ENCODE measurements around the gene PTCSC3. TPM values are rescaled to one million over a fixed set of nuclear protein-coding genes. Genes with fewer than 3 reads are reported as not detected.

The PTCSC3 gene
- total and polyA plus RNA-seq, 10 donors: not detected

DNA sequence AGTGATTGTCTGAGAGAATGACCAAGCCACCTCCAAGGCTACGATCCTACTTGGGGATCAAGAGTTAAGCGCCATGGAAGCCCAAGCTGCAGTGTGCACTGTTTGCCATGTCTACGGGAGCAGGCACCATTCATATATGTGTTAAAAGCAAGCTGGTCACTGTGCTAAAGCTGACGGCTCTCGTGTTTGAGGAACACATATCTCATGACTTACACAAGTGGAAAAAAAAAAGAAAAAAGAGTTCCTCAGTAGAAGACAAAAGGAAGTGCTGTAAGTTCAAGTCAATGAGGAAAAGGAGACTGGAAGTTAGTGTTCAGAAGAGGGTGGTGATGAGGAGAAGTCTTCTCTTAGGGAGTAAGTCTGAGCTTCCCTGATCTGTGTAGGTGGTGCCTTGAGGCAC lies 4.9 kb upstream of the PTCSC3 start:
- DNase-seq: no peak
- TF ChIP-seq POLR2A (IDR thresholded peaks at IDR 0.05) (no peak), POLR2AphosphoS5 (IDR thresholded peaks at IDR 0.05) (no peak)
- TF ChIP-seq, protein P1, sequence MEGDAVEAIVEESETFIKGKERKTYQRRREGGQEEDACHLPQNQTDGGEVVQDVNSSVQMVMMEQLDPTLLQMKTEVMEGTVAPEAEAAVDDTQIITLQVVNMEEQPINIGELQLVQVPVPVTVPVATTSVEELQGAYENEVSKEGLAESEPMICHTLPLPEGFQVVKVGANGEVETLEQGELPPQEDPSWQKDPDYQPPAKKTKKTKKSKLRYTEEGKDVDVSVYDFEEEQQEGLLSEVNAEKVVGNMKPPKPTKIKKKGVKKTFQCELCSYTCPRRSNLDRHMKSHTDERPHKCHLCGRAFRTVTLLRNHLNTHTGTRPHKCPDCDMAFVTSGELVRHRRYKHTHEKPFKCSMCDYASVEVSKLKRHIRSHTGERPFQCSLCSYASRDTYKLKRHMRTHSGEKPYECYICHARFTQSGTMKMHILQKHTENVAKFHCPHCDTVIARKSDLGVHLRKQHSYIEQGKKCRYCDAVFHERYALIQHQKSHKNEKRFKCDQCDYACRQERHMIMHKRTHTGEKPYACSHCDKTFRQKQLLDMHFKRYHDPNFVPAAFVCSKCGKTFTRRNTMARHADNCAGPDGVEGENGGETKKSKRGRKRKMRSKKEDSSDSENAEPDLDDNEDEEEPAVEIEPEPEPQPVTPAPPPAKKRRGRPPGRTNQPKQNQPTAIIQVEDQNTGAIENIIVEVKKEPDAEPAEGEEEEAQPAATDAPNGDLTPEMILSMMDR (IDR thresholded peaks at IDR 0.05 in 8 of 11, conservative IDR thresholded peaks at IDR 0.05 in 3 of 11): no peak
- WGBS, 5 donors: 60 to 74% (median 66%) methylated on average over 5 of the region's 5 CpGs
- Histone ChIP-seq H3K27me3 (replicated peaks in 1 of 7) (no peaks in the 10 kb centered on the region), H3K4me3 (no peak overlapping the region), H3K27ac (no peak overlapping the region), H3K9me3 (peaks cover 0 to 5% (median 0%) of the 10 kb centered on the region in 8 donors), H3K36me3 (no peaks in the 10 kb centered on the region), H3K4me1 (no peaks in the 10 kb centered on the region)
- intact Hi-C loops (cut with DNase I; ENCODE audit: low total_unique reads): no loop called here

DNA sequence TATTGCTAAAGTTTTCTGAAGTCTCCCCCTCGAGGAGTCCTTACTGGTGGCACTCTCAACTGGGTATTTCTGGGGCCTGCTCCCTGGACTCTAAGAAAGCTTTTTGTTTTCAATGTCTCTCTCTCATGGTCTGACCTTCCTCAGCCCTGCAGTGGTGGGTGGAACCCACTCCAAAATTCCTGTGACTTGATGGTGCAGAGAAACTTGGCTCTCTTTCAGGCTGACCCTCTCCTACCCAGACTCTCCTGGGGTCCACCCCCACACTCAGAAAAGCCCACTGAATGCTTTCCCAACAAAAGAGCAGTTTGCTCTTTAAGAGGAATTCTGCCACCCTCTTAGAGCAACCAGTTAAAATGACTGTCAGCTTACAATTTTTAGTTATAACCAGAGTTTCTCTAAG lies 967 bp upstream of the PTCSC3 start:
- 26 to 63% (median 44%) methylated on average over 1 of the region's 1 CpG for WGBS, 5 donors
- Histone ChIP-seq H3K4me1 (no peaks in the 10 kb centered on the region), H3K27me3 (replicated peaks in 1 of 7) (no peaks in the 10 kb centered on the region), H3K9me3 (no peaks in the 10 kb centered on the region), H3K4me3 (no peak overlapping the region), H3K36me3 (no peaks in the 10 kb centered on the region), H3K27ac (no peak overlapping the region)
- intact Hi-C loops (cut with DNase I; ENCODE audit: low total_unique reads): no loop called here
- DNase-seq: no peak
- TF ChIP-seq, protein P1 (IDR thresholded peaks at IDR 0.05 in 8 of 11, conservative IDR thresholded peaks at IDR 0.05 in 3 of 11): no peak
- TF ChIP-seq POLR2AphosphoS5 (IDR thresholded peaks at IDR 0.05): no peak

DNA sequence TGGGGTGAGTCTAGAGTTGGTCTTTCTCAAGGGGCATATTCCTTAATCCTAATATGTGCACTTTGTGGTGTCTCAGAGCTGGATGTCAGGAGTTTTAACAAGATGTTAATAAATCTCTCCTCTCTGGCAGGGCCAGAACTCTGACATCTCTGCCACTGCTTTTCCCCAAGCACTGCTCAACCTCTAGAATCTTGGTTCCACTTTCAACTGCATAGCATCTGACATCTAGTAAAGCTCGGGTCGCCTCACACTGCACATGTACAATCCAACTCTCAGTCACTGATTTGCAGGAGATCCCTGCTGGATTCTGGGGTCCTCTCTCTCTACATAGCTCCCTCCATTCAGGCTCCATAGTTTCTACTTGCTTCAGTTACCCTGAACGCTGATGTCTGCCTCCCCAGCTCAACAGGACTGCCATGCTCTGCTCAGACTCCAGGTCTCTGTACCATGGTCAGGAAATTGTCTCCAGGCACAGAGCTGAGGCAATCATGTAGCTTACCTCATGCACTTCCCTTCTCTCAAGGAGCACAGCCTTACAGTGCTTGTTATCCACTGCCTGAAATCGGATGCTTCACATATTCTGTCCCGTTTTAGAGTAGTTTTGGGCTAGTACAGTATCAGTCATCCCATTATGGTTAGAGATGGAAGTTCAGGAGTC lies 1.6 kb downstream of the PTCSC3 start:
- no peaks in the 10 kb centered on the region for H3K9me3 ChIP-seq
- TF ChIP-seq POLR2AphosphoS5 (IDR thresholded peaks at IDR 0.05): no peak
- TF ChIP-seq, protein P1 (IDR thresholded peaks at IDR 0.05 in 8 of 11, conservative IDR thresholded peaks at IDR 0.05 in 3 of 11): no peak
- TF ChIP-seq POLR2A (IDR thresholded peaks at IDR 0.05): no peak
- no peaks in the 10 kb centered on the region for H3K36me3 ChIP-seq
- H3K4me1 ChIP-seq: no peaks in the 10 kb centered on the region
- H3K4me3 ChIP-seq: no peak overlapping the region
- no peak for DNase-seq
- H3K27ac ChIP-seq: no peak overlapping the region
- intact Hi-C loops (cut with DNase I; ENCODE audit: low total_unique reads): no loop called here
- peaks cover 0 to 5% (median 0%) of the 10 kb centered on the region in 7 donors for H3K27me3 ChIP-seq (replicated peaks in 1 of 7)
- 69 to 88% (median 77%) methylated on average over 5 of the region's 5 CpGs for WGBS, 5 donors

DNA sequence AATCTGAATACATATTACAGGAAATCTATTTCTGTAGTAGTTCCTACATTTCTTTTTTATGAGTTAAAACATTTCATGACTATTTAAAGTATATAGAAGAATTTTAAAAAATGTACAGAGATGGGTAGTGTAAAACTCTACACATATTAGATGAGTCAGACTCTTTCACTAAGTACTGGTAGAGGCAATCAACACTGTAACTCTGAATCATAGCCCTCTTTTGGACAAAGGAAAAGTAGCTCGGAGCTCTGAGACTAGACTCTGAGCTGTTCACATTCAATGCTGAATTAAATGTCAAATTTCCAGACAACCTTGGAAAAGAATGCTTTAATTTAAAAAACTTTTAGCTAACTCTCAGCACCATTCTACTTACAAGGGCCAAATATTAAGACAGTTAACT lies 3.4 kb downstream of the PTCSC3 start:
- H3K27me3 ChIP-seq (replicated peaks in 1 of 7): peaks cover 0 to 11% (median 0%) of the 10 kb centered on the region in 7 donors
- intact Hi-C loops (cut with DNase I; ENCODE audit: low total_unique reads): no loop called here
- TF ChIP-seq, protein P1 (IDR thresholded peaks at IDR 0.05 in 8 of 11, conservative IDR thresholded peaks at IDR 0.05 in 3 of 11): no peak
- TF ChIP-seq POLR2A (IDR thresholded peaks at IDR 0.05) (no peak), POLR2AphosphoS5 (IDR thresholded peaks at IDR 0.05) (no peak)
- 59 to 67% (median 62%) methylated on average over 1 of the region's 1 CpG for WGBS, 5 donors
- DNase-seq: no peak
- no peaks in the 10 kb centered on the region for H3K9me3 ChIP-seq
- no peak overlapping the region for H3K27ac ChIP-seq
- no peaks in the 10 kb centered on the region for H3K4me1 ChIP-seq
- no peaks in the 10 kb centered on the region for H3K36me3 ChIP-seq
- no peak overlapping the region for H3K4me3 ChIP-seq
